IPS-NIHi11 (cell line): ENCODE measurements around the gene USH1C.

Experiments used
- DNase-seq: peaks from one replicate; pipeline ENCODE4 v3.0.0; 2012; ENCODE audit warnings: mixed read lengths, low spot score

Gene USH1C

GRCh38 chr11:17526326-17526725 is 17.9 kb downstream of the USH1C start:
- DNase-seq: no peak

- DNase-seq: no peak
These were observed 18.6 kb downstream of the USH1C start for GRCh38 chr11:17525570-17525969.

GRCh38 chr11:17524221-17524620 is 20.0 kb downstream of the USH1C start:
- DNase-seq: no peak

GRCh38 chr11:17522655-17523054 is 21.6 kb downstream of the USH1C start:
- DNase-seq: no peak

- DNase-seq: no peak
These were observed 22.9 kb downstream of the USH1C start for GRCh38 chr11:17521106-17521900.

- DNase-seq: peak; percentile 40
These were observed 24.9 kb downstream of the USH1C start for GRCh38 chr11:17519061-17519885.

GRCh38 chr11:17518366-17518765 is 25.9 kb downstream of the USH1C start:
- DNase-seq: no peak

- no peak for DNase-seq
These were observed 27.0 kb downstream of the USH1C start for GRCh38 chr11:17517186-17517585.

GRCh38 chr11:17516551-17517150 is 27.6 kb downstream of the USH1C start:
- no peak for DNase-seq

- DNase-seq: no peak
These were observed 28.6 kb downstream of the USH1C start for GRCh38 chr11:17515443-17516176.

GRCh38 chr11:17514476-17514875 is 29.7 kb downstream of the USH1C start:
- DNase-seq: no peak

GRCh38 chr11:17513853-17514252 is 30.4 kb downstream of the USH1C start:
- no peak for DNase-seq

GRCh38 chr11:17512101-17512500 is 32.1 kb downstream of the USH1C start:
- no peak for DNase-seq

GRCh38 chr11:17511571-17511970 is 32.6 kb downstream of the USH1C start:
- no peak for DNase-seq

- DNase-seq: no peak
These were observed 33.6 kb downstream of the USH1C start for GRCh38 chr11:17510507-17511206.

- no peak for DNase-seq
These were observed 35.4 kb downstream of the USH1C start for GRCh38 chr11:17508791-17509190.

GRCh38 chr11:17508306-17508705 is 35.9 kb downstream of the USH1C start:
- DNase-seq: no peak

- DNase-seq: no peak
These were observed 36.4 kb downstream of the USH1C start for GRCh38 chr11:17507773-17508172.

GRCh38 chr11:17506942-17507341 is 37.3 kb downstream of the USH1C start:
- DNase-seq: peak; percentile 30

- no peak for DNase-seq
These were observed 37.9 kb downstream of the USH1C start for GRCh38 chr11:17506314-17506713.

- no peak for DNase-seq
These were observed 39.1 kb downstream of the USH1C start for GRCh38 chr11:17505146-17505545.
